Calu3 (cell line): ENCODE results near the gene ATG4B. TPM values are rescaled to one million over a fixed set of nuclear protein-coding genes. Genes with fewer than 3 reads are reported as not detected.

Experiments used
- BruUV-seq: library from RNA; stranded (reverse); fragments of 400-500 nt; replicated peaks from 2 replicates; lab custom pipeline; 2021; lab: Mats Ljungman, UMichigan
- CTCF ChIA-PET: fragments of 300-600 bp; sonication (Branson Sonifier 250); formaldehyde crosslinking; loops from one replicate; lab custom pipeline; 2022; ENCODE audit warnings: antibody characterized with exemption; lab: Charles Lee
- DNase-seq: peaks from one replicate; pipeline ENCODE4 v3.0.0; 2022
- H3K27ac Mint-ChIP-seq: one replicate; pipeline ENCODE4 v1.8.0; 2022; ENCODE audit warnings: mixed read lengths; ENCODE audit not compliant: unreplicated experiment
- H3K27me3 Mint-ChIP-seq: one replicate; pipeline ENCODE4 v1.8.0; 2022; ENCODE audit warnings: mixed read lengths; ENCODE audit not compliant: unreplicated experiment
- H3K36me3 Mint-ChIP-seq: one replicate; pipeline ENCODE4 v1.8.0; 2022; ENCODE audit warnings: mild to moderate bottlenecking, moderate library complexity, mixed read lengths; ENCODE audit not compliant: insufficient read depth, unreplicated experiment
- H3K4me1 Mint-ChIP-seq: one replicate; pipeline ENCODE4 v1.8.0; 2022; ENCODE audit warnings: mild to moderate bottlenecking, low read depth, mixed read lengths; ENCODE audit not compliant: unreplicated experiment
- H3K4me3 Mint-ChIP-seq: one replicate; pipeline ENCODE4 v1.8.0; 2022; ENCODE audit warnings: mild to moderate bottlenecking, low read depth, moderate library complexity, mixed read lengths; ENCODE audit not compliant: unreplicated experiment
- H3K9me3 Mint-ChIP-seq: one replicate; pipeline ENCODE4 v1.8.0; 2022; ENCODE audit warnings: low read depth, mixed read lengths; ENCODE audit not compliant: unreplicated experiment
- intact Hi-C: fragments of 100-400 bp; cut with micrococcal nuclease; formaldehyde crosslinking; loops from one replicate; pipeline ENCODE4 v1.10.0; 2022; ENCODE audit not compliant: unreplicated experiment
- total RNA-seq: library from RNA; stranded (reverse); gene quantifications from 2 replicates; pipeline ENCODE4 v1.2.3, GENCODE V29; 2022
- TF ChIP-seq, protein P1 (sequence below): fragments of 200-600 bp; IDR thresholded peaks from one replicate; pipeline ENCODE4 v1.8.0; 2022; ENCODE audit warnings: antibody characterized with exemption; ENCODE audit not compliant: unreplicated experiment

Gene ATG4B
- total RNA-seq, 1 experiment from 2014 or later = 95.3 TPM

DNA sequence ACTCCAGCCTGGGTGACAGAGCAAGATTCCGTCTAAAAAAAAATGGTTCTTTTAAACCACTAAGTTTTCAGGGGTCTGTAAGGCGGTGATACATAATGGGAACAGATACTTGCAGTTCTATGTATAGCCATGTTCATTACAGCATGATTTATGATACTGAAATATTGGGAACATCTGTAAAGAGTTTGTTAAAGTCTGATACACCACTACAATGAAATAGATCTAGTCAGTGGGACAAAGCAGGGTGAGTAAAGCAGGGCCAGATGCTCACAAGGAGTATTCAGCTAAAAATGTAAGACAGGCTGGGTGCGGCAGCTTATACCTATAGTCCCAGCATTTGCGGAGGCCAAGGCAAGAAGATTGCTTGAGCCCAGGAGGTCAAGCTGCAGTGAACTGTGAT is 58.2 kb downstream of the ATG4B start:
- TF ChIP-seq, protein P1, sequence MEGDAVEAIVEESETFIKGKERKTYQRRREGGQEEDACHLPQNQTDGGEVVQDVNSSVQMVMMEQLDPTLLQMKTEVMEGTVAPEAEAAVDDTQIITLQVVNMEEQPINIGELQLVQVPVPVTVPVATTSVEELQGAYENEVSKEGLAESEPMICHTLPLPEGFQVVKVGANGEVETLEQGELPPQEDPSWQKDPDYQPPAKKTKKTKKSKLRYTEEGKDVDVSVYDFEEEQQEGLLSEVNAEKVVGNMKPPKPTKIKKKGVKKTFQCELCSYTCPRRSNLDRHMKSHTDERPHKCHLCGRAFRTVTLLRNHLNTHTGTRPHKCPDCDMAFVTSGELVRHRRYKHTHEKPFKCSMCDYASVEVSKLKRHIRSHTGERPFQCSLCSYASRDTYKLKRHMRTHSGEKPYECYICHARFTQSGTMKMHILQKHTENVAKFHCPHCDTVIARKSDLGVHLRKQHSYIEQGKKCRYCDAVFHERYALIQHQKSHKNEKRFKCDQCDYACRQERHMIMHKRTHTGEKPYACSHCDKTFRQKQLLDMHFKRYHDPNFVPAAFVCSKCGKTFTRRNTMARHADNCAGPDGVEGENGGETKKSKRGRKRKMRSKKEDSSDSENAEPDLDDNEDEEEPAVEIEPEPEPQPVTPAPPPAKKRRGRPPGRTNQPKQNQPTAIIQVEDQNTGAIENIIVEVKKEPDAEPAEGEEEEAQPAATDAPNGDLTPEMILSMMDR = no peak
- H3K27ac Mint-ChIP-seq = no peak overlapping the region
- no peaks in the 10 kb centered on the region for H3K27me3 Mint-ChIP-seq
- H3K36me3 Mint-ChIP-seq = peaks cover 54% of the 10 kb centered on the region
- H3K9me3 Mint-ChIP-seq = no peaks in the 10 kb centered on the region
- intact Hi-C loops = no loop called here
- CTCF ChIA-PET = no interaction called here
- H3K4me1 Mint-ChIP-seq = no peaks in the 10 kb centered on the region
- H3K4me3 Mint-ChIP-seq = no peak overlapping the region
- DNase-seq = no peak
- BruUV-seq = no TSS peak

DNA sequence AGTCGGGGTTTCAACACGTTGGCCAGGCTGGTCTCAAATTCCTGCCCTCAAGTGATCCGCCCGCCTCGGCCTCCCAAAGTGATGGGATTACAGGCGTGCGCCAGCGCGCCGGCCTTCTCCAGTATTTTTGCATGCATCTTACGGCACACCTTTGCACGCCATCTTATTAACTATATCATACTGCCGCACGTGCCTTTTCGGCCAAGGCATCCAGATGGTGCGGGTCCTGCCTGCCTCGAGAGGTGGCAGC is 63.6 kb downstream of the ATG4B start:
- intact Hi-C loops = no loop called here
- CTCF ChIA-PET = no interaction called here

DNA sequence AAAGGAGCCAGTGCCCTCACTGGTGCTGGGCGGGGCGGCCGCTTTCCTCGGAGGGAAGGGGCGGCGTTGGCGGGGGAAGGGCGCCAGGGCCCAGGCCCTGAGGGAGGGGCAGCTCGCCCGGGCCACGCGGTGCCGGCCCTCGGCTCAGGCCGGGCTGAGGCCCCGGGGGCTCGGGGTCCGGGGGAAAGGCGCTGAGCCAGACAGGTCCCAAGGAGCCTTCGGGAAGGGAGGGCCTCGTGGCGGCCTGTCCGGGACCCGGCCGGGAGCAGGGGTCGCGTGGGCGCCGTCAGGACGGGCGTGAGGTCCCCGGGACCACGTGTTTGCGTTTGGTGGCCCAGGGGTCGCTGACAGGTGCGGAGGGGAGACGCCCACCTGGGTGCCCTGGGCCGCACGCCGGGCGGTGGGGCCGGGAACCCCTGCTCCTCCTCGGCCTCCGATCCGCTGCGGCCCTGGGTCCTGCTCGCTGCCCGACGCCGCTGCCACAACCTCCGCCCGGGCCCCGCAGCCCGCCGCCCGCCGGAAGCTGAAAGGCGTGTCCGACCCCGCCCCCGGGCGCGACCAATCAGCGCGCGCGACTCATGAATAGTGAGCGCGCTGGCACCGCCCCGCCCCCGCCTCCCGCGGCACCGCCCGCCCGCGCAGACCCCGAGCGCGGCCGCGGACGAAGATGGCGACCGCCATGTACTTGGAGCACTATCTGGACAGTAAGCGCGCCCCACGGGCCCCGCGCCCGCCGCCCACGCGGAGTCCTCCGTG is 64.1 kb downstream of the ATG4B start, which contains the start of gene ING5:
ING5 (plus strand) TSS at position 641 of the 756 bp plus-strand sequence; CDS start at position 668, 27 bp downstream.
- DNase-seq = peak; percentile 99
- BruUV-seq = TSS peak; percentile 89
- H3K36me3 Mint-ChIP-seq = peaks cover 73% of the 10 kb centered on the region
- CTCF ChIA-PET = interaction anchor here (0.6 to 1.1 kb wide), 4 partner anchors 15 to 229 kb away, joined by 3 to 6 read pairs (median 4); no protein-coding TSS in a partner anchor
- H3K4me1 Mint-ChIP-seq = peaks cover 10% of the 10 kb centered on the region
- H3K27me3 Mint-ChIP-seq = no peaks in the 10 kb centered on the region
- peak within 1 kb of the TSS; percentile 93 for H3K27ac Mint-ChIP-seq
- H3K4me3 Mint-ChIP-seq = peak within 1 kb of the TSS; percentile 90
- intact Hi-C loops = no loop called here
- peaks cover 4% of the 10 kb centered on the region for H3K9me3 Mint-ChIP-seq
- TF ChIP-seq, protein P1 = peak; percentile 36

More for the DNA sequence above, 63.6 kb downstream of the ATG4B start:
- Mint-ChIP-seq H3K4me3 (peak overlapping the region; percentile 90), H3K4me1 (peaks cover 10% of the 10 kb centered on the region), H3K27me3 (no peaks in the 10 kb centered on the region), H3K36me3 (peaks cover 73% of the 10 kb centered on the region), H3K27ac (peak overlapping the region; percentile 93), H3K9me3 (peaks cover 2% of the 10 kb centered on the region)
- TF ChIP-seq, protein P1 = no peak
- no peak for DNase-seq
- BruUV-seq = no TSS peak

DNA sequence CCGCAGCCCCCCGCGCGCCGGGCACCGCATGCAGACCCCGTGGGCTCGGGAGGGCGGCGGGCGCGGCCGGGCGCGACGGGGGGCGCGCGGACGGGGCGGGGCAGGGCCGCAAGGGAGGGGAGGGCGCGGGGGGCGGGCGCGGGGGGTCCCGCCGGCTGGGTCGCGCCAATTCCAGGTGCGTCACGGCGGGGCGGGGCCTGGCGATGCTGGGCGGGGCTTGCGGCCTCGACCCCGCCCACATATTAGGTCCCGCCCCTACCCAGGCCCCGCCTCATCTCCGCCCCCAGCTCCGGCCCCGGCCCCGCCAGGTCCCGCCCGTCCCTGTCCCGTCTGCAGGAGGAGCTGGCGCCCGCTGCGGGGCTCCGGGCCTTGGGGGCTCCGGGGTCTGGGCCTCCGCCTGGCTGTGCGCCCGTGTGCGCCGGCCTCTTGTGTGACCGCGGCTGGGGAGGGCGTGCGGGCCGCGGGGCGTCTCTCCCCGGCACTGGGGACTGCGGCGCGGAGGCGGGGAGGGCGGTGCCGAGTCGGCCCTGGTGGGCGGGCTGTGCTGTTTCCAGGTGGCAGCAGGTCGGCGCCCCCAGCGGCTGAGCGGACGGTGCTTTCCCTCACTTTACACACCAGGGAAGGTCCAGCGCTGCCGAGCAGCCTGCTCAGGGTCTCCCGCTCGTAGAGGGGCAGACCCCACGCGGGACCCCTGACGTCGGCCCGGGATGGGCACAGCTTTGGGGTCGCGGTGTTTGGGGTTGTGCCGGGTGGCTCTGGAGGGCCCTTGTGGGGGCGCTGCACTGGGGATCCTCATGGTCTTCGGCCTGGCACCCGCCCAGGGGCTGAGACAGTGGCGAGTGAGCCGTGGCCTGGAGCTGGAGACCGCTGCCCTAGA is 64.9 kb downstream of the ATG4B start:
- intact Hi-C loops = no loop called here
- peak; percentile 92 for DNase-seq
- no TSS peak for BruUV-seq
- TF ChIP-seq, protein P1 = peak; percentile 50
- Mint-ChIP-seq H3K27ac (peak overlapping the region; percentile 64), H3K4me1 (peaks cover 10% of the 10 kb centered on the region), H3K4me3 (peak overlapping the region; percentile 90), H3K9me3 (peaks cover 4% of the 10 kb centered on the region), H3K36me3 (peaks cover 81% of the 10 kb centered on the region), H3K27me3 (no peaks in the 10 kb centered on the region)
- CTCF ChIA-PET = interaction anchor here (0.6 to 1.1 kb wide), 5 partner anchors 14 to 228 kb away, joined by 3 to 6 read pairs (median 4); no protein-coding TSS in a partner anchor
